Osteocyte (in vitro differentiated cells): ENCODE results near the gene RBM20. TPM values are rescaled to one million over a fixed set of nuclear protein-coding genes. Genes with fewer than 3 reads are reported as not detected.

ENCODE experiments used
- DNase-seq: peaks from one replicate; pipeline ENCODE4 v3.0.0; 2021; ENCODE audit warnings: mixed read lengths; ENCODE audit not compliant: unreplicated experiment; ENCODE audit errors: extremely low spot score
- H3K27ac Mint-ChIP-seq: one replicate; pipeline ENCODE4 v1.8.0; 2021; ENCODE audit warnings: mild to moderate bottlenecking, mixed read lengths; ENCODE audit not compliant: unreplicated experiment
- H3K27me3 Mint-ChIP-seq: one replicate; pipeline ENCODE4 v1.8.0; 2021; ENCODE audit warnings: mixed read lengths; ENCODE audit not compliant: unreplicated experiment
- H3K36me3 Mint-ChIP-seq: one replicate; pipeline ENCODE4 v1.8.0; 2021; ENCODE audit warnings: mixed read lengths; ENCODE audit not compliant: unreplicated experiment
- H3K4me1 Mint-ChIP-seq: one replicate; pipeline ENCODE4 v1.8.0; 2021; ENCODE audit warnings: mixed read lengths; ENCODE audit not compliant: unreplicated experiment
- H3K4me3 Mint-ChIP-seq: one replicate; pipeline ENCODE4 v1.8.0; 2021; ENCODE audit warnings: mild to moderate bottlenecking, moderate library complexity, mixed read lengths; ENCODE audit not compliant: unreplicated experiment
- H3K9me3 Mint-ChIP-seq: one replicate; pipeline ENCODE4 v1.8.0; 2021; ENCODE audit warnings: mixed read lengths; ENCODE audit not compliant: unreplicated experiment
- total RNA-seq: library from RNA; stranded (reverse); gene quantifications from 2 replicates; pipeline ENCODE4 v1.2.1, GENCODE V29; 2021
- TF ChIP-seq, protein P1 (sequence below): fragments of 200-600 bp; sonication (generic); IDR thresholded peaks from 2 replicates; pipeline ENCODE4 v1.5.0; 2021; ENCODE audit warnings: antibody characterized with exemption, mild to moderate bottlenecking, moderate library complexity

The RBM20 gene
- total RNA-seq, 1 donor from 2014 or later, result 1.6 TPM

- Mint-ChIP-seq H3K27ac (no peak overlapping the region), H3K27me3 (no peaks in the 10 kb centered on the region), H3K4me1 (no peaks in the 10 kb centered on the region), H3K4me3 (no peak overlapping the region), H3K9me3 (peaks cover under 1% of the 10 kb centered on the region), H3K36me3 (no peaks in the 10 kb centered on the region)
- TF ChIP-seq, protein P1, sequence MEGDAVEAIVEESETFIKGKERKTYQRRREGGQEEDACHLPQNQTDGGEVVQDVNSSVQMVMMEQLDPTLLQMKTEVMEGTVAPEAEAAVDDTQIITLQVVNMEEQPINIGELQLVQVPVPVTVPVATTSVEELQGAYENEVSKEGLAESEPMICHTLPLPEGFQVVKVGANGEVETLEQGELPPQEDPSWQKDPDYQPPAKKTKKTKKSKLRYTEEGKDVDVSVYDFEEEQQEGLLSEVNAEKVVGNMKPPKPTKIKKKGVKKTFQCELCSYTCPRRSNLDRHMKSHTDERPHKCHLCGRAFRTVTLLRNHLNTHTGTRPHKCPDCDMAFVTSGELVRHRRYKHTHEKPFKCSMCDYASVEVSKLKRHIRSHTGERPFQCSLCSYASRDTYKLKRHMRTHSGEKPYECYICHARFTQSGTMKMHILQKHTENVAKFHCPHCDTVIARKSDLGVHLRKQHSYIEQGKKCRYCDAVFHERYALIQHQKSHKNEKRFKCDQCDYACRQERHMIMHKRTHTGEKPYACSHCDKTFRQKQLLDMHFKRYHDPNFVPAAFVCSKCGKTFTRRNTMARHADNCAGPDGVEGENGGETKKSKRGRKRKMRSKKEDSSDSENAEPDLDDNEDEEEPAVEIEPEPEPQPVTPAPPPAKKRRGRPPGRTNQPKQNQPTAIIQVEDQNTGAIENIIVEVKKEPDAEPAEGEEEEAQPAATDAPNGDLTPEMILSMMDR, result no peak
- no peak for DNase-seq
Measured at GRCh38 chr10:110698340-110698739, 54.2 kb downstream of the RBM20 start.

DNA sequence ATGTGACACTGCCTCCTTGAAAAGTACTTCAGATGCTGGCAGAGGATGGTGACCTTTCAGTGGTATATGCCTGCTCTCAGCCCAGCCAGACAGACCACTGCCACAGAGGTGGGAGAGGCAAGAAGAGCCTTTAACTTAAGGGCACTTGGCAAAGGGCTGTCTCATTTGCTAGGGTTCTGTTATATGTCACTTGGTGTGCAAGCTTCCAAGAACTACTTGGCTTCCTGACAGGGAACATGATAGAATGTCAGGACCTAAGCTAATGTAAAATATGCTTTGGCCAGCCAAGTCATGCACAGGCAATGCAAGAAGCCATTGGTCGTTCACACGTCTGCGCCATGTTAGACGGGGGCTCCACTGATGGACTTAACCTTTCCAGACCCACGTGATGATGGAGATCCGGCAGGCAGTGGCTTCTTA is 54.7 kb downstream of the RBM20 start:
- H3K9me3 Mint-ChIP-seq, result no peaks in the 10 kb centered on the region

GRCh38 chr10:110699859-110700468 is 55.8 kb downstream of the RBM20 start:
- Mint-ChIP-seq H3K4me3 (no peak overlapping the region), H3K36me3 (no peaks in the 10 kb centered on the region), H3K4me1 (no peaks in the 10 kb centered on the region), H3K27me3 (no peaks in the 10 kb centered on the region), H3K27ac (no peak overlapping the region), H3K9me3 (no peaks in the 10 kb centered on the region)
- TF ChIP-seq, protein P1, result no peak
- no peak for DNase-seq

More for the DNA sequence above, 54.7 kb downstream of the RBM20 start:
- Mint-ChIP-seq H3K4me3 (no peak overlapping the region), H3K36me3 (no peaks in the 10 kb centered on the region), H3K27ac (no peak overlapping the region), H3K4me1 (no peaks in the 10 kb centered on the region), H3K27me3 (no peaks in the 10 kb centered on the region)
- DNase-seq, result no peak
- TF ChIP-seq, protein P1, result no peak

GRCh38 chr10:110700947-110701616 is 56.9 kb downstream of the RBM20 start:
- Mint-ChIP-seq H3K4me3 (no peak overlapping the region), H3K4me1 (peaks cover under 1% of the 10 kb centered on the region), H3K9me3 (no peaks in the 10 kb centered on the region), H3K36me3 (no peaks in the 10 kb centered on the region), H3K27me3 (no peaks in the 10 kb centered on the region), H3K27ac (no peak overlapping the region)
- DNase-seq, result no peak
- TF ChIP-seq, protein P1, result no peak

DNA sequence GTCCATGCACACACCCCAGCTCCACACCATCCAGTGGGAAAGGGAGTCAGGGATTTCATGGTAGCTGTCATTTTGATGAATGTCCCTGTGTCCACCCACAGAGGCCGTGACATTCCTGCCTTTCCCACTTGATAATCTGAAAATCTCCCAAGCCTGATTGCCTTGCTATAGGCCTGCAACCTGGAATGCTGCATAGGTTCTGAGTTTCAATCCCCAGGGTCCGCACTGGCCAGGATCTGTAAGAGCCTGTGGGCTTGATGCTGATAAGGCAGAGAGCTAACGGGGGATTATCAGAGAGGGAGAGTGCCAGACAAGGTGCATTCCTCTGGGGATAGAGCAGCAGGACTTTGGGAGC is 57.5 kb downstream of the RBM20 start:
- Mint-ChIP-seq H3K4me3 (no peak overlapping the region), H3K27me3 (no peaks in the 10 kb centered on the region), H3K36me3 (no peaks in the 10 kb centered on the region), H3K9me3 (no peaks in the 10 kb centered on the region), H3K4me1 (peaks cover 5% of the 10 kb centered on the region), H3K27ac (no peak overlapping the region)
- DNase-seq, result no peak
- TF ChIP-seq, protein P1, result no peak
